Measurements from ENCODE around the gene HOXB7.

The HOXB7 gene

GRCh38 chr17:48621410-48622392 is 10.9 kb upstream of the HOXB7 start:
- peaks cover 32% of the 10 kb centered on the region for H3K4me1 ChIP-seq (ENCODE audit: control insufficient read depth, insufficient read depth, low read length)
- H3K27me3 ChIP-seq (ENCODE audit: control insufficient read depth in 1 of 2, insufficient read depth in 2 of 2, low read length in 2 of 2) = peaks cover 89 to 96% of the 10 kb centered on the region in 2 donors
- H3K9ac ChIP-seq (ENCODE audit: low read length in 2 of 2) = no peak overlapping the region
- H3K27ac ChIP-seq (ENCODE audit: low read length) = no peak overlapping the region
- H3K36me3 ChIP-seq (ENCODE audit: control insufficient read depth in 2 of 2, insufficient read depth in 2 of 2, low read length in 2 of 2) = no peaks in the 10 kb centered on the region
- no peaks in the 10 kb centered on the region for H3K9me3 ChIP-seq (ENCODE audit: control insufficient read depth in 2 of 2, low read length in 2 of 2)
- no peak overlapping the region for H3K4me3 ChIP-seq (ENCODE audit: low read length in 2 of 2)

GRCh38 chr17:48620461-48621139 is 9.8 kb upstream of the HOXB7 start:
- Histone ChIP-seq H3K27me3 (ENCODE audit: control insufficient read depth in 1 of 2, insufficient read depth in 2 of 2, low read length in 2 of 2) (peaks cover 96 to 97% of the 10 kb centered on the region in 2 donors), H3K4me3 (ENCODE audit: low read length in 2 of 2) (no peak overlapping the region), H3K36me3 (ENCODE audit: control insufficient read depth in 2 of 2, insufficient read depth in 2 of 2, low read length in 2 of 2) (no peaks in the 10 kb centered on the region), H3K27ac (ENCODE audit: low read length) (no peak overlapping the region), H3K4me1 (ENCODE audit: control insufficient read depth, insufficient read depth, low read length) (peaks cover 21% of the 10 kb centered on the region), H3K9me3 (ENCODE audit: control insufficient read depth in 2 of 2, low read length in 2 of 2) (no peaks in the 10 kb centered on the region), H3K9ac (ENCODE audit: low read length in 2 of 2) (no peak overlapping the region)

- H3K27ac ChIP-seq (ENCODE audit: low read length) = no peak overlapping the region
- H3K4me1 ChIP-seq (ENCODE audit: control insufficient read depth, insufficient read depth, low read length) = peaks cover 14% of the 10 kb centered on the region
- no peaks in the 10 kb centered on the region for H3K36me3 ChIP-seq (ENCODE audit: control insufficient read depth in 2 of 2, insufficient read depth in 2 of 2, low read length in 2 of 2)
- H3K4me3 ChIP-seq (ENCODE audit: low read length in 2 of 2) = no peak overlapping the region
- H3K9ac ChIP-seq (ENCODE audit: low read length in 2 of 2) = no peak overlapping the region
- H3K27me3 ChIP-seq (ENCODE audit: control insufficient read depth in 1 of 2, insufficient read depth in 2 of 2, low read length in 2 of 2) = peaks cover 97% of the 10 kb centered on the region in 2 donors
- no peaks in the 10 kb centered on the region for H3K9me3 ChIP-seq (ENCODE audit: control insufficient read depth in 2 of 2, low read length in 2 of 2)
These were observed 9.1 kb upstream of the HOXB7 start for GRCh38 chr17:48619826-48620449.

GRCh38 chr17:48618256-48618896 is 7.6 kb upstream of the HOXB7 start:
- no peak overlapping the region for H3K9ac ChIP-seq (ENCODE audit: low read length in 2 of 2)
- H3K36me3 ChIP-seq (ENCODE audit: control insufficient read depth in 2 of 2, insufficient read depth in 2 of 2, low read length in 2 of 2) = no peaks in the 10 kb centered on the region
- H3K4me1 ChIP-seq (ENCODE audit: control insufficient read depth, insufficient read depth, low read length) = peaks cover 20% of the 10 kb centered on the region
- H3K27ac ChIP-seq (ENCODE audit: low read length) = no peak overlapping the region
- H3K4me3 ChIP-seq (ENCODE audit: low read length in 2 of 2) = no peak overlapping the region
- no peaks in the 10 kb centered on the region for H3K9me3 ChIP-seq (ENCODE audit: control insufficient read depth in 2 of 2, low read length in 2 of 2)
- peaks cover 94 to 97% of the 10 kb centered on the region in 2 donors for H3K27me3 ChIP-seq (ENCODE audit: control insufficient read depth in 1 of 2, insufficient read depth in 2 of 2, low read length in 2 of 2)

- no peaks in the 10 kb centered on the region for H3K9me3 ChIP-seq (ENCODE audit: control insufficient read depth in 2 of 2, low read length in 2 of 2)
- no peak overlapping the region for H3K4me3 ChIP-seq (ENCODE audit: low read length in 2 of 2)
- H3K27me3 ChIP-seq (ENCODE audit: control insufficient read depth in 1 of 2, insufficient read depth in 2 of 2, low read length in 2 of 2) = peaks cover 89 to 96% of the 10 kb centered on the region in 2 donors
- H3K4me1 ChIP-seq (ENCODE audit: control insufficient read depth, insufficient read depth, low read length) = peaks cover 21% of the 10 kb centered on the region
- no peak overlapping the region for H3K27ac ChIP-seq (ENCODE audit: low read length)
- no peak overlapping the region for H3K9ac ChIP-seq (ENCODE audit: low read length in 2 of 2)
- no peaks in the 10 kb centered on the region for H3K36me3 ChIP-seq (ENCODE audit: control insufficient read depth in 2 of 2, insufficient read depth in 2 of 2, low read length in 2 of 2)
These were observed 6.8 kb upstream of the HOXB7 start for GRCh38 chr17:48617471-48618255.

GRCh38 chr17:48616717-48617470 is 6.1 kb upstream of the HOXB7 start:
- Histone ChIP-seq H3K27me3 (ENCODE audit: control insufficient read depth in 1 of 2, insufficient read depth in 2 of 2, low read length in 2 of 2) (peaks cover 86 to 98% of the 10 kb centered on the region in 2 donors), H3K4me1 (ENCODE audit: control insufficient read depth, insufficient read depth, low read length) (peaks cover 24% of the 10 kb centered on the region), H3K9ac (ENCODE audit: low read length in 2 of 2) (no peak overlapping the region), H3K27ac (ENCODE audit: low read length) (no peak overlapping the region), H3K9me3 (ENCODE audit: control insufficient read depth in 2 of 2, low read length in 2 of 2) (no peaks in the 10 kb centered on the region), H3K36me3 (ENCODE audit: control insufficient read depth in 2 of 2, insufficient read depth in 2 of 2, low read length in 2 of 2) (no peaks in the 10 kb centered on the region), H3K4me3 (ENCODE audit: low read length in 2 of 2) (no peak overlapping the region)

GRCh38 chr17:48615963-48616716 is 5.3 kb upstream of the HOXB7 start:
- Histone ChIP-seq H3K36me3 (ENCODE audit: control insufficient read depth in 2 of 2, insufficient read depth in 2 of 2, low read length in 2 of 2) (no peaks in the 10 kb centered on the region), H3K4me1 (ENCODE audit: control insufficient read depth, insufficient read depth, low read length) (peaks cover 24% of the 10 kb centered on the region), H3K27ac (ENCODE audit: low read length) (no peak overlapping the region), H3K27me3 (ENCODE audit: control insufficient read depth in 1 of 2, insufficient read depth in 2 of 2, low read length in 2 of 2) (peaks cover 86 to 97% of the 10 kb centered on the region in 2 donors), H3K4me3 (ENCODE audit: low read length in 2 of 2) (no peak overlapping the region), H3K9ac (ENCODE audit: low read length in 2 of 2) (no peak overlapping the region), H3K9me3 (ENCODE audit: control insufficient read depth in 2 of 2, low read length in 2 of 2) (no peaks in the 10 kb centered on the region)

- Histone ChIP-seq H3K9me3 (ENCODE audit: control insufficient read depth in 2 of 2, low read length in 2 of 2) (no peaks in the 10 kb centered on the region), H3K36me3 (ENCODE audit: control insufficient read depth in 2 of 2, insufficient read depth in 2 of 2, low read length in 2 of 2) (no peaks in the 10 kb centered on the region), H3K9ac (ENCODE audit: low read length in 2 of 2) (no peak within 1 kb of the TSS), H3K27me3 (ENCODE audit: control insufficient read depth in 1 of 2, insufficient read depth in 2 of 2, low read length in 2 of 2) (peaks cover 86 to 97% of the 10 kb centered on the region in 2 donors), H3K4me3 (ENCODE audit: low read length in 2 of 2) (peak within 1 kb of the TSS in 1 of 2 donors; percentile 22), H3K4me1 (ENCODE audit: control insufficient read depth, insufficient read depth, low read length) (peaks cover 32% of the 10 kb centered on the region), H3K27ac (ENCODE audit: low read length) (no peak within 1 kb of the TSS)
These were observed 4.5 kb upstream of the HOXB7 start, which contains the start of gene HOXB8 for GRCh38 chr17:48615047-48615962. Gene HOXB8 (minus strand): TSS chr17:48615292. CDS start chr17:48614704, 588 bp downstream.
